A549 treated with dexamethasone at 1 μM for 4 hours (cell line): ENCODE data around the gene TPM4. TPM values are rescaled to one million over a fixed set of nuclear protein-coding genes. Genes with fewer than 3 reads are reported as not detected.

ENCODE experiments used
- total RNA-seq: library from RNA; stranded (reverse); fragments of 200-300 nt; extraction: Qiagen RNA extraction; gene quantifications from 5 replicates; pipeline ENCODE4 v1.2.3, GENCODE V29; 2022

Gene TPM4
- total RNA-seq = 439 to 540 TPM (median 514 TPM) in 5 replicates

DNA sequence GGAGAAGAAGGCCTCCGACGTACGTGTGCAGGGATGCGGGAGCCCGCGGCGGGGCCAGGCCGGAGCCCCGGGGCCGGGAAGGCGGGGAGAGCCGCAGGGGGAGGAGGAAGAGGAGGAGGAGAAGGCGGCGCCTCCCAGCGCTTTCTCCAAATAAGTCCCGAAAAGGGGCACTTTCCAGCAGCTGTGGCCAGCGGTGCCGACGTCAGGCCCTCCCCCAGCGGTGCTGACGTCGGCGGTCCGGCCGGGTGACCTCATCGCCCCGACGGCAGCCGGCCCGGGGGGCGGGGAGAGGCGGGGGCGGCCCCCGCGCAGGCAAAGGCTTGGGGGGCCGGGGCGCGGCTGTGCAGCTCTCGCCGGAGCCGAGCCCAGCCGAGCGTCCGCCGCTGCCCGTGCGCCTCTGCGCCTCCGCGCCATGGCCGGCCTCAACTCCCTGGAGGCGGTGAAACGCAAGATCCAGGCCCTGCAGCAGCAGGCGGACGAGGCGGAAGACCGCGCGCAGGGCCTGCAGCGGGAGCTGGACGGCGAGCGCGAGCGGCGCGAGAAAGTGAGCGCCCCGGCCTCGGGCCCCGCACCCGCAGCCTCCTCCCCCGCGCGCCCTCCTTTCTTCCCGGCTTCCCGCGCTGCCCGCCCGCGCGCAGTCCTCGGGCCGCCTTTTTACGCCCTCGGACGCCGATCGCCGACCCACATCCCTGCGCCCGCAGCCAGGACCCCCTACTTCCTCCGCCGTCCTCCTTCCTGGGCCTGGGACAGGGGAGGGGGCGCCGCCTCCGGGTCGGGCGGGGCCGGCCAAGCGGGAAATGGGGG is at the start of gene TPM4:
TSS of gene TPM4 (plus strand) at position 342 of the 804 bp plus-strand sequence. CDS start at position 413, 71 bp downstream.

DNA sequence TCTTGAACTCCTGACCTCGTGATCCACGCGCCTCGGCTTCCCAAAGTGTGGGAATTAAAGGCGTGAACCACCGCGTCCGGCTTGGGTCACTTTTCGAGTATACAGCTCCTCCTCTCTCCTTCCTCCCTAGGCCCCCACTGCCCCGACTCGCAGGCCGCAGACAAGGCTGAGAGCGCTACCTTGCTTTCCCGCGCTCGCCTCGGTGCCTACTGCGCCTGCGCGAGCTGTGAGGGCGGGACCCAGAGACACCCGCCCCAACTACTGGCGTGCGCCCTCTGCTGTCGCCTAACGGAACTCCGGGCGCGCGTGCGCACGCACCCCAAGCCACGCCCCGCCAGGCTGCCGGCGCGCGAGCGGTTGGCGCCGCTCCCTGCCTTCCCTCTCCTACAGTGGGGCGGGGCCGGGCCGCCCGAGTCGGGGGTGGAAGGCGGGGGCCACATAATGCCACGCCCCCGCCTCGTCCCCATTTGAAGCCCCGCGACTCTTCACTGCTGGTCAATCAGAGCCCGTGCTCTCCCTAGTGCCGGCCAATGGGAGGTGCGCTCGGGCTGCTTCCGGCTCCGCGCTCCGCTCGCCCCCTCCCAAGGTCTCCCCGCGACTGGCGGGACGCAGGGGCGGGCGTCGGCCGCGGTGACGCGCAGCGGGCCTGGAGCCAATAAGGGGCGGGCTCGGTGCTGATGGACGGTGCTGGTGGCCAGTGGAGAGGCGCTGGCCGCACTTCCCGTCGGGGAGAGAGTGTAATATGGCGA is 35.0 kb downstream of the TPM4 start, which contains the start of gene RAB8A:
TSS of gene RAB8A (plus strand) at position 730 of the 749 bp plus-strand sequence. CDS start at position 743, 13 bp downstream.

DNA sequence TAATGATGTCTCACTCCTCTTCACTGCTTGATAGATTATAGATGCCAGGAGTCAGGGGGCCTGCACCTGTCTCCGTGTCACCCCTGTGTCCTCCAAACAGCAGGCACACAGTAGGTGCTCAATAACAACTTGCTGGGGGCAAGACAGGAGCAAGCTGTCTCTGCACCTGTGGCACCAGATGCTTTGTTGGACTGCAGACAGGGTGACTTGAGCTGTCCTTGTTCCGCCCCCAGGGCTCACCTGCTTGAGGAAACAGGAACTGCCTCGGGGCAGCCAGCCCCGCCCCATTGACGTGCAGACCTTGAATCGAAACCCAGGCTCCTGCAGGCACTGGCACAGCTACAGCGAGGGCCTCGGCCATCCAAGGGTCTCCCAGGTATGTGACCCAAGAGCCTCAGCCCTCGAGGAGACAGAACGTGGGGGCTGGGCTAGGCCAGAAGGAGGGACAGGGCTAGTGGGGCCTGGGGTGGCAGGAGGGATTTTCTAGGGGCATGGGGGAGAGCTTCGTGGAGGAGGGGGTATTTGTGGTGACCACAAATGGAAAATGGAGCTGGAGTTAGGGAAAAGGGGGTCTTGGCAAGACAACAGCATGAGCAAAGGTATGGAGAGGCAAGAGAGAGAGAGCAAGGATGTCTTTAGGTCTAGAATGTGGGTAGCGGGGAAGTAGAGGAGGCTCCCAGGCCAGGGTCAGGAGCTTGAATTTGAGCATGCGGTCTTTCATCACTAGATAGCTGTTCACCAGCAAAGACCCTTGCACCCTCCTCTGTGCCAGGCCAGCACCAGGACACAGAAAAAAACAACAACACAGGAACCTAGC is 67.3 kb downstream of the TPM4 start, which contains the start of gene HSH2D:
TSS of gene HSH2D (plus strand) at position 287 of the 817 bp plus-strand sequence. CDS start 5,066 bp downstream, outside the sequence.

Other genes starting within 250 kb of the TPM4 start
- 0.04 to 0.24 TPM (median 0.08 TPM) in 4 of 5 replicates, not detected in the other for gene CYP4F2, start 178.4 kb upstream of the TPM4 start, total RNA-seq
- 4.4 to 6.4 TPM (median 5.2 TPM) in 5 replicates for gene CYP4F11, start 142.0 kb upstream of the TPM4 start, total RNA-seq
- gene OR10H4, start 127.5 kb upstream of the TPM4 start, total RNA-seq = not detected in 5 replicates
- gene RAB8A, start 35.4 kb downstream of the TPM4 start, total RNA-seq = 53.3 to 92.2 TPM (median 58.8 TPM) in 5 replicates
- gene HSH2D, start 67.2 kb downstream of the TPM4 start, total RNA-seq = 0.10 TPM in 1 of 5 replicates, not detected in the others
- gene CIB3, start 97.0 kb downstream of the TPM4 start, total RNA-seq = not detected in 5 replicates
- gene FAM32A, start 108.9 kb downstream of the TPM4 start, total RNA-seq = 87.8 to 98.9 TPM (median 95.9 TPM) in 5 replicates
- 58.1 to 69.2 TPM (median 64.5 TPM) in 5 replicates for gene AP1M1, start 121.4 kb downstream of the TPM4 start, total RNA-seq
- gene KLF2, start 248.3 kb downstream of the TPM4 start, total RNA-seq = 13.5 to 29.0 TPM (median 24.8 TPM) in 5 replicates